Keratinocyte (primary cell): ENCODE results near the gene GCM1. TPM values are rescaled to one million over a fixed set of nuclear protein-coding genes. Genes with fewer than 3 reads are reported as not detected.

ENCODE experiments used
- DNase-seq: peaks from one replicate; pipeline ENCODE4 v3.0.0-alpha.2; 2011; ENCODE audit warnings: low read depth, missing footprints, low spot score
- FAIRE-seq: peaks from 2 replicates; lab custom pipeline; 2011; peaks lifted over from hg19 to GRCh38; lab: Jason Lieb, UNC
- H2AFZ ChIP-seq: 2 replicates; pipeline ENCODE4 v1.6.0; 2012; ENCODE audit warnings: low read length, control low read depth, inconsistent platforms; ENCODE audit not compliant: control insufficient read depth
- H3K27ac ChIP-seq: 2 replicates; pipeline ENCODE4 v1.5.1; 2011; ENCODE audit warnings: low read length; ENCODE audit not compliant: control insufficient read depth, insufficient read depth
- H3K27me3 ChIP-seq: 3 replicates; pipeline ENCODE4 v1.6.0; 2011; ENCODE audit warnings: low read length; ENCODE audit not compliant: control insufficient read depth, insufficient read depth; ENCODE audit errors: extremely low read depth
- H3K36me3 ChIP-seq, 2 experiments: 2 replicates in 1 of 2; 3 replicates in 1 of 2; pipeline ENCODE4 v1.5.1; 2011; ENCODE audit warnings: low read length in 2 of 2, mild to moderate bottlenecking in 1 of 2; ENCODE audit not compliant: control insufficient read depth in 2 of 2, insufficient read depth in 2 of 2; ENCODE audit errors: extremely low read depth in 1 of 2
- H3K4me1 ChIP-seq: 3 replicates; pipeline ENCODE4 v1.5.1; 2011; ENCODE audit warnings: low read length; ENCODE audit not compliant: control insufficient read depth, insufficient read depth; ENCODE audit errors: extremely low read depth
- H3K4me2 ChIP-seq: 3 replicates; pipeline ENCODE4 v1.6.0; 2011; ENCODE audit warnings: low read depth, low read length; ENCODE audit not compliant: control insufficient read depth, insufficient read depth; ENCODE audit errors: extremely low read depth
- H3K4me3 ChIP-seq, 3 experiments: fragments of 200-600 bp in 1 of 3; sonication (generic) in 1 of 3; 2 replicates in 2 of 3; 3 replicates in 1 of 3; pipeline ENCODE4 v1.5.1; 2011 to 2016; ENCODE audit warnings: low read length in 3 of 3, mild to moderate bottlenecking in 3 of 3, control low read depth in 2 of 3, inconsistent platforms in 1 of 3, low read depth in 1 of 3, mixed read lengths in 1 of 3, mixed run types in 1 of 3, moderate library complexity in 1 of 3; ENCODE audit not compliant: control insufficient read depth in 2 of 3, insufficient read depth in 2 of 3; ENCODE audit errors: extremely low read depth in 1 of 3
- H3K79me2 ChIP-seq: 2 replicates; pipeline ENCODE4 v1.6.0; 2012; ENCODE audit warnings: low read length; ENCODE audit not compliant: control insufficient read depth, insufficient read depth
- H3K9ac ChIP-seq: 3 replicates; pipeline ENCODE4 v1.6.0; 2011; ENCODE audit warnings: low read length; ENCODE audit not compliant: control insufficient read depth, insufficient read depth; ENCODE audit errors: extremely low read depth
- H3K9me1 ChIP-seq: 3 replicates; pipeline ENCODE4 v1.6.0; 2011; ENCODE audit warnings: low read length; ENCODE audit not compliant: control insufficient read depth, insufficient read depth; ENCODE audit errors: extremely low read depth
- H3K9me3 ChIP-seq: 2 replicates; pipeline ENCODE4 v1.5.1; 2012; ENCODE audit warnings: low read depth, low read length; ENCODE audit not compliant: control insufficient read depth
- H4K20me1 ChIP-seq: 3 replicates; pipeline ENCODE4 v1.6.0; 2011; ENCODE audit warnings: low read length; ENCODE audit not compliant: control insufficient read depth, insufficient read depth; ENCODE audit errors: extremely low read depth
- EZH2 ChIP-seq: IDR thresholded peaks from one replicate; pipeline ENCODE4 v1.6.1; 2012; ENCODE audit warnings: inconsistent platforms, mild to moderate bottlenecking, low read length, moderate library complexity
- dilution Hi-C: fragments of 300-500 bp; cut with MboI; formaldehyde crosslinking; loops from one replicate; pipeline ENCODE4 v1.7.0; 2020; ENCODE audit warnings: low sequenced_read_pairs; ENCODE audit not compliant: extremely low pct_ligation_motif_present
- polyA plus RNA-seq, 5 experiments: library from polyadenylated mRNA; depleted of rRNA in 3 of 5; stranded (reverse) in 3 of 5; stranded (forward) in 1 of 5; unstranded in 1 of 5; fragments of >200 nt; gene quantifications; 1 replicate in 1 of 5; 2 replicates in 3 of 5; 3 replicates in 1 of 5; pipeline versions ENCODE4 v1.2.1 to v1.2.3, GENCODE V29; 2011 to 2012; ENCODE audit warnings: missing spikeins in 2 of 5, low read depth in 1 of 5, low replicate concordance in 1 of 5
- TF ChIP-seq, protein P1 (sequence below), 3 experiments: IDR thresholded peaks in 1 of 3; conservative IDR thresholded peaks in 1 of 3; optimal IDR thresholded peaks in 1 of 3; 2 replicates in 2 of 3; 3 replicates in 1 of 3; pipeline versions ENCODE3 to v1.5.1; 2011; ENCODE audit warnings: low read length in 3 of 3, mild to moderate bottlenecking in 3 of 3, moderate library complexity in 2 of 3, control low read depth in 1 of 3, inconsistent platforms in 1 of 3; ENCODE audit not compliant: insufficient read depth in 2 of 3; ENCODE audit errors: extremely low read depth in 1 of 3

The GCM1 gene
- polyA plus RNA-seq, 1 donor (not counting 4 experiments of a cell fraction or from before 2014, with no cell fraction given), result not detected

DNA sequence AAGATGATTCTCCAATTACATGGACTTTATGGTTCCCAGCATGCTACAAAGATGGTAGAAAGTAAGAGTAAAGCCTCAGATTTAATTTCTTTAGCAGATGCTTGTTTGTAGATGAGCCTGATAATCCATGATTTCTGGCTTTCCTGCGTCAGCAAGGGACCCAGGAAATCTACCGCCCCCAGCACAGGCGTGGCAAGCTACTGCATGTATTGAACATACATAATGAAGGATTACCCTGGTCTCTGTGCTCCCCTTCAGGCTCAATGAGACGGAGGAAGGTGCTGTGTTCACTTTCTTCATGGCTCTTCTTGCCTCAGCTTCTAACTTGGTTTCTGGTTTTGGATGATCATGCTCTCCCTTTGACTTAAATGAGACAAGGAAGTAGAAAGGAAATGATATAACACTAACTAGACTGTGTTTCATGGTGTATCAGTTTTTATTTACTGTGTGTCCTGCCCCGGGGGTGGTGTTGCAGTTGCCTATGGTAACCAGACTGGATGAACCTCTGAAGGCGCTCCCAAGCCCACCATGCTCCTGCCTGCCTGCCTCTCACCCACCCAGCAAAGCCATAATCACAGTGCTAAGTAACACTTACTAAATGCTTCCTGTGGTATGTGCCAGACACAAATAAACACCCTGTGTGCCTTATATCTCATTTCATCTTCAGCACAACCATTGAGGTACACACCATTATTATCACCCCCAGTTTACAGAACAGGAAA is 17.9 kb downstream of the GCM1 start:
- no peaks in the 10 kb centered on the region for H3K9me3 ChIP-seq
- H4K20me1 ChIP-seq, result no peaks in the 10 kb centered on the region
- TF ChIP-seq, protein P1, sequence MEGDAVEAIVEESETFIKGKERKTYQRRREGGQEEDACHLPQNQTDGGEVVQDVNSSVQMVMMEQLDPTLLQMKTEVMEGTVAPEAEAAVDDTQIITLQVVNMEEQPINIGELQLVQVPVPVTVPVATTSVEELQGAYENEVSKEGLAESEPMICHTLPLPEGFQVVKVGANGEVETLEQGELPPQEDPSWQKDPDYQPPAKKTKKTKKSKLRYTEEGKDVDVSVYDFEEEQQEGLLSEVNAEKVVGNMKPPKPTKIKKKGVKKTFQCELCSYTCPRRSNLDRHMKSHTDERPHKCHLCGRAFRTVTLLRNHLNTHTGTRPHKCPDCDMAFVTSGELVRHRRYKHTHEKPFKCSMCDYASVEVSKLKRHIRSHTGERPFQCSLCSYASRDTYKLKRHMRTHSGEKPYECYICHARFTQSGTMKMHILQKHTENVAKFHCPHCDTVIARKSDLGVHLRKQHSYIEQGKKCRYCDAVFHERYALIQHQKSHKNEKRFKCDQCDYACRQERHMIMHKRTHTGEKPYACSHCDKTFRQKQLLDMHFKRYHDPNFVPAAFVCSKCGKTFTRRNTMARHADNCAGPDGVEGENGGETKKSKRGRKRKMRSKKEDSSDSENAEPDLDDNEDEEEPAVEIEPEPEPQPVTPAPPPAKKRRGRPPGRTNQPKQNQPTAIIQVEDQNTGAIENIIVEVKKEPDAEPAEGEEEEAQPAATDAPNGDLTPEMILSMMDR (optimal IDR thresholded peaks at IDR 0.05 in 1 of 3, IDR thresholded peaks at IDR 0.05 in 1 of 3, conservative IDR thresholded peaks at IDR 0.05 in 1 of 3; ENCODE audit: extremely low read depth in 1 of 3, insufficient read depth in 2 of 3, low read length in 3 of 3), result no peak
- TF ChIP-seq EZH2, result no peak
- H2AFZ ChIP-seq, result peak overlapping the region; percentile 41
- H3K27me3 ChIP-seq, result peaks cover 2% of the 10 kb centered on the region
- H3K9me1 ChIP-seq, result no peaks in the 10 kb centered on the region
- H3K79me2 ChIP-seq, result no peaks in the 10 kb centered on the region
- H3K27ac ChIP-seq, result no peak overlapping the region
- FAIRE-seq (peak; percentile 32), DNase-seq (no peak)
- dilution Hi-C loops, result no loop called here
- H3K36me3 ChIP-seq, result no peaks in the 10 kb centered on the region
- H3K9ac ChIP-seq, result no peak overlapping the region
- H3K4me1 ChIP-seq, result peaks cover 12% of the 10 kb centered on the region
- no peak overlapping the region for H3K4me3 ChIP-seq
- no peak overlapping the region for H3K4me2 ChIP-seq

DNA sequence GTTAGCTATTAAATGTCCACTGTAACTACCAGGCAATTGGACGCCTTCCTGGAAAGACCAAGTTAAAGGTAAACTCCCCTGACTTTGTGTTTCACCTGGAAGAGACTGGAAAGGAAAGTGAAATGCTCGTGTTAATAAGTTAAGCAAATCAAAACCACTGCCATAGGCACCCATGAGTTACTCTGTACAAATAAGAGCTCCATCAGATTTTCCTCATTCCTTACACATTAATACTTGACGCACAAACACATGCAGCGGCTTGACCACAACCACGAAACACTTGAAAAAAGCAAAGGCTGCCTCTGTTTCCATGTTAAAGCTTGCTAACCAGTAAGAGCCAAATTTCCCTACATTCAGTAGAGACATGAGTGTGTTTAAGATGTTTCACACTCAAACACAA is 19.8 kb downstream of the GCM1 start:
- Histone ChIP-seq H3K27me3 (peaks cover 2% of the 10 kb centered on the region), H3K79me2 (no peaks in the 10 kb centered on the region), H3K9ac (no peak overlapping the region), H3K36me3 (no peaks in the 10 kb centered on the region), H4K20me1 (no peaks in the 10 kb centered on the region), H3K9me3 (no peaks in the 10 kb centered on the region), H3K4me3 (no peak overlapping the region), H3K27ac (no peak overlapping the region), H2AFZ (peak overlapping the region; percentile 60), H3K4me1 (peaks cover 15% of the 10 kb centered on the region), H3K4me2 (peak overlapping the region; percentile 54), H3K9me1 (no peaks in the 10 kb centered on the region)
- no peak for TF ChIP-seq EZH2
- TF ChIP-seq, protein P1 (optimal IDR thresholded peaks at IDR 0.05 in 1 of 3, IDR thresholded peaks at IDR 0.05 in 1 of 3, conservative IDR thresholded peaks at IDR 0.05 in 1 of 3; ENCODE audit: extremely low read depth in 1 of 3, insufficient read depth in 2 of 3, low read length in 3 of 3), result no peak
- FAIRE-seq, result peak; percentile 81
- dilution Hi-C loops, result no loop called here
- peak; percentile 58 for DNase-seq
